Measurements from ENCODE around the gene EEF1AKMT4.

EEF1AKMT4 gene

GRCh38 chr3:184298759-184299487, 49.5 kb downstream of the EEF1AKMT4 start, which contains the start of gene PSMD2:
PSMD2 (plus strand) TSS chr3:184299241; CDS start chr3:184299267, 26 bp downstream.
- no peak for TF ChIP-seq CTCF (IDR thresholded peaks at IDR 0.05; ENCODE audit: low read depth, low read length)
- Histone ChIP-seq H3K4me1 (no peaks in the 10 kb centered on the region), H3K9me3 (no peaks in the 10 kb centered on the region), H3K4me3 (ENCODE audit: low read depth, low read length) (peak within 1 kb of the TSS; percentile 95), H3K27me3 (no peaks in the 10 kb centered on the region), H3K36me3 (peaks cover 40% of the 10 kb centered on the region)
- peak; percentile 99 for DNase-seq

- no peak for TF ChIP-seq CTCF (IDR thresholded peaks at IDR 0.05; ENCODE audit: low read depth, low read length)
- DNase-seq, result no peak
- no peaks in the 10 kb centered on the region for H3K27me3 ChIP-seq
- H3K4me3 ChIP-seq (ENCODE audit: low read depth, low read length), result peak overlapping the region; percentile 95
- peaks cover 48% of the 10 kb centered on the region for H3K36me3 ChIP-seq
- no peaks in the 10 kb centered on the region for H3K4me1 ChIP-seq
- no peaks in the 10 kb centered on the region for H3K9me3 ChIP-seq
Observed at GRCh38 chr3:184299488-184300377, 50.3 kb downstream of the EEF1AKMT4 start.

- Histone ChIP-seq H3K36me3 (peaks cover 52% of the 10 kb centered on the region), H3K9me3 (no peaks in the 10 kb centered on the region), H3K27me3 (no peaks in the 10 kb centered on the region), H3K4me1 (no peaks in the 10 kb centered on the region), H3K4me3 (ENCODE audit: low read depth, low read length) (peak overlapping the region; percentile 95)
- DNase-seq, result no peak
- no peak for TF ChIP-seq CTCF (IDR thresholded peaks at IDR 0.05; ENCODE audit: low read depth, low read length)
Observed at GRCh38 chr3:184300378-184300720, 50.9 kb downstream of the EEF1AKMT4 start.

GRCh38 chr3:184305577-184305976, 56.1 kb downstream of the EEF1AKMT4 start:
- peaks cover 81% of the 10 kb centered on the region for H3K36me3 ChIP-seq
- TF ChIP-seq CTCF (IDR thresholded peaks at IDR 0.05; ENCODE audit: low read depth, low read length), result peak; percentile 63

GRCh38 chr3:184306341-184306972, 57.0 kb downstream of the EEF1AKMT4 start:
- Histone ChIP-seq H3K9me3 (no peaks in the 10 kb centered on the region), H3K36me3 (peaks cover 72% of the 10 kb centered on the region), H3K4me3 (ENCODE audit: low read depth, low read length) (no peak overlapping the region), H3K4me1 (peaks cover 7% of the 10 kb centered on the region), H3K27me3 (no peaks in the 10 kb centered on the region)
- DNase-seq, result no peak
- no peak for TF ChIP-seq CTCF (IDR thresholded peaks at IDR 0.05; ENCODE audit: low read depth, low read length)

More at GRCh38 chr3:184305577-184305976, 56.1 kb downstream of the EEF1AKMT4 start:
- no peak overlapping the region for H3K4me3 ChIP-seq (ENCODE audit: low read depth, low read length)
- H3K9me3 ChIP-seq, result no peaks in the 10 kb centered on the region
- H3K27me3 ChIP-seq, result no peaks in the 10 kb centered on the region
- no peak for DNase-seq
- peaks cover 7% of the 10 kb centered on the region for H3K4me1 ChIP-seq

All from BE2C (cell line).